ENCODE data around the gene HRH1. TPM values are rescaled to one million over a fixed set of nuclear protein-coding genes. Genes with fewer than 3 reads are reported as not detected.
A peak's percentile ranks its signal among the peaks of the same experiment; 100 is the strongest.

Gene HRH1
- total RNA-seq, 1 experiment from 2014 or later, result 7.0 TPM

DNA sequence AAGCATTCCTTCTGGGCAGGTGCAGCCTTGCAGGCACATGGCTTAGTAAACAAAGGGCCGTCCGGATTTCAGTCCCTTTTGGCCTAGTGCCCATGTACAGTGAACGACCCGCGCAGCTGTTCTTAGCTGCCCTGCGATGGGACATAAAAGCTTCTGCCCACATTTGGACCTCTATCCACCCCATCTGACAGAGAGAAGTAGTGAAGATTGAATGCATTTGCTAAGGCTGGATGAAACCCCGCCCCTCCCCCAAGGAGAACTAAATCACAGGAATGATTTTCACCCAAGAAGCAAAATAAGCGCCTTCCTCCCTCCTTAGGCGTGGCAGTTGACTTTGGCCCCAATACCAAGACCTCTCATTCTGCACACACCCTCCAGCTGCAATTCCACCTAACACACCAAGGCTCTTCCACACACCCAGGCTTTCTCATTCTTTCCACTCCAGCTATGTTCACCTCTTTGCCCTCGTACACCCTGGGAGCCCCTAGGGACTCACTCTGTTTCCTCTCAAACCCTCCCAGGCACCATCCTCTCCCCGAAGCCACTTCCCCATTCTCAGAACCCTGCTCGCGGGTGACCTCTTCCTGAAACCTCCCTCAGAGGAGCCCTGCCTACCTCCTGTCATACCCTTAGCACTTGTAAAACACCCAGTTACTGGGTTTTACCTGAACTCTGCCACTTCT is 14.1 kb upstream of the HRH1 start:
- peak overlapping the region; percentile 75 for H3K4me2 ChIP-seq (ENCODE audit: low read length)
- no peak for DNase-seq (ENCODE audit: low read depth, low spot score)
- ChIA-PET CTCF (no interaction called here), POLR2A (no interaction called here), RAD21 (ENCODE audit: low non-redundant PET in 1 of 2, low total read pairs in 2 of 2, uncharacterized antibody in 2 of 2, unreplicated experiment in 2 of 2) (no interaction called here)
- H3K79me2 ChIP-seq (ENCODE audit: insufficient read depth, low read length), result no peaks in the 10 kb centered on the region
- no peaks in the 10 kb centered on the region for H3K9me3 ChIP-seq (ENCODE audit: control insufficient read depth in 1 of 2, insufficient read depth in 1 of 2, low read depth in 1 of 2, low read length in 2 of 2)
- H3K9ac ChIP-seq (ENCODE audit: low read length), result peak overlapping the region; percentile 38
- no peak for ATAC-seq
- no peak overlapping the region for H2AFZ ChIP-seq (ENCODE audit: low read depth, low read length, poor library complexity, severe bottlenecking)
- H3K27me3 ChIP-seq (ENCODE audit: insufficient read depth, low read length), result no peaks in the 10 kb centered on the region
- no peaks in the 10 kb centered on the region for H3K36me3 ChIP-seq (ENCODE audit: control insufficient read depth in 1 of 2, insufficient read depth in 2 of 2, low read length in 2 of 2)
- H4K20me1 ChIP-seq (ENCODE audit: insufficient read depth), result no peaks in the 10 kb centered on the region
- peak; percentile 36; the same call in 1 of the 2 replicates for TF ChIP-seq POLR2AphosphoS5 (IDR thresholded peaks at IDR 0.05; ENCODE audit: low read depth, low read length)
- TF ChIP-seq CBX3 (IDR thresholded peaks at IDR 0.05; ENCODE audit: low read depth), result no peak
- H3K9me2 ChIP-seq (ENCODE audit: insufficient read depth), result no peaks in the 10 kb centered on the region
- peaks cover 34 to 62% of the 10 kb centered on the region in 2 experiments for H3K4me1 ChIP-seq (ENCODE audit: control insufficient read depth in 1 of 2, insufficient read depth in 2 of 2, low read length in 2 of 2)
- H3K4me3 ChIP-seq (replicated peaks in 1 of 2; ENCODE audit: low read depth in 1 of 2, low read length in 2 of 2), result peak overlapping the region in 1 of 2 experiments; percentile 34; a peak in 1 of 4 replicates
- peak overlapping the region; percentile 39 for H3K27ac ChIP-seq (ENCODE audit: low read depth, low read length)
- intact Hi-C loops (cut with micrococcal nuclease), result no loop called here
- no TSS peak for BruUV-seq (replicated peaks)

DNA sequence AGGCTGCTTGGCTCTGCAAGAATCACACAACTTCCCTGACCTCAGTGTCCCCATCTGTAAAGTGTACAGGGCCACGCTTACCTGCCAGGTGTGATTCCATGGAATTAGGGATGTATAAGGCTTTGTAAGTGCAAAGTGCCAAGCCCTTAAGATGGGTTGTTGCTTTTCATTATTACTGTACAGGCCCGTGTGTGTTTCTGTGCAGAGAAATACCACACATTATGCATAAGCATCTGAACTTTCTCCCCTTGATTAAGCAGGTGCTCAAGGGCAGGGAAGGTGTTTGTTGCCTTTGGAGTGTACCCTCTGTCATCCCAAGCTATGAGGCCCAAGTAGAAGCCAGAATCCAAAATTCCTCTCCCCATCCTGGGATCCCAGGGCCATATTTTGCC is 13.6 kb upstream of the HRH1 start:
- H3K4me3 ChIP-seq (replicated peaks in 1 of 2; ENCODE audit: low read depth in 1 of 2, low read length in 2 of 2), result peak overlapping the region in 1 of 2 experiments; percentile 34; a peak in 1 of 4 replicates
- ChIA-PET CTCF (no interaction called here), RAD21 (ENCODE audit: low non-redundant PET in 1 of 2, low total read pairs in 2 of 2, uncharacterized antibody in 2 of 2, unreplicated experiment in 2 of 2) (no interaction called here), POLR2A (no interaction called here)
- no peak overlapping the region for H2AFZ ChIP-seq (ENCODE audit: low read depth, low read length, poor library complexity, severe bottlenecking)
- no peaks in the 10 kb centered on the region for H3K9me3 ChIP-seq (ENCODE audit: control insufficient read depth in 1 of 2, insufficient read depth in 1 of 2, low read depth in 1 of 2, low read length in 2 of 2)
- no TSS peak for BruUV-seq (replicated peaks)
- TF ChIP-seq TCF7L2 (IDR thresholded peaks at IDR 0.05; ENCODE audit: borderline replicate concordance, extremely low read depth, insufficient read depth, insufficient read length), result no peak
- no peak for TF ChIP-seq YY1 (IDR thresholded peaks at IDR 0.05; ENCODE audit: extremely low read depth, insufficient replicate concordance, low read depth, low read length)
- no peak for TF ChIP-seq POLR2AphosphoS5 (IDR thresholded peaks at IDR 0.05; ENCODE audit: low read depth, low read length)
- no peak for TF ChIP-seq EGR1 (IDR thresholded peaks at IDR 0.05; ENCODE audit: low read depth)
- intact Hi-C loops (cut with micrococcal nuclease), result no loop called here
- H3K79me2 ChIP-seq (ENCODE audit: insufficient read depth, low read length), result no peaks in the 10 kb centered on the region
- peak overlapping the region; percentile 75 for H3K4me2 ChIP-seq (ENCODE audit: low read length)
- peak overlapping the region; percentile 39 for H3K27ac ChIP-seq (ENCODE audit: low read depth, low read length)
- no peaks in the 10 kb centered on the region for H3K9me2 ChIP-seq (ENCODE audit: insufficient read depth)
- no peak for DNase-seq (ENCODE audit: low read depth, low spot score)
- H3K4me1 ChIP-seq (ENCODE audit: control insufficient read depth in 1 of 2, insufficient read depth in 2 of 2, low read length in 2 of 2), result peaks cover 30 to 62% of the 10 kb centered on the region in 2 experiments
- no peaks in the 10 kb centered on the region for H3K36me3 ChIP-seq (ENCODE audit: control insufficient read depth in 1 of 2, insufficient read depth in 2 of 2, low read length in 2 of 2)
- no peak for ATAC-seq
- peak overlapping the region; percentile 38 for H3K9ac ChIP-seq (ENCODE audit: low read length)
- no peaks in the 10 kb centered on the region for H3K27me3 ChIP-seq (ENCODE audit: insufficient read depth, low read length)
- H4K20me1 ChIP-seq (ENCODE audit: insufficient read depth), result no peaks in the 10 kb centered on the region

Data from HCT116 (cell line).